ENCODE data around the gene WDR45B.

The WDR45B gene

DNA sequence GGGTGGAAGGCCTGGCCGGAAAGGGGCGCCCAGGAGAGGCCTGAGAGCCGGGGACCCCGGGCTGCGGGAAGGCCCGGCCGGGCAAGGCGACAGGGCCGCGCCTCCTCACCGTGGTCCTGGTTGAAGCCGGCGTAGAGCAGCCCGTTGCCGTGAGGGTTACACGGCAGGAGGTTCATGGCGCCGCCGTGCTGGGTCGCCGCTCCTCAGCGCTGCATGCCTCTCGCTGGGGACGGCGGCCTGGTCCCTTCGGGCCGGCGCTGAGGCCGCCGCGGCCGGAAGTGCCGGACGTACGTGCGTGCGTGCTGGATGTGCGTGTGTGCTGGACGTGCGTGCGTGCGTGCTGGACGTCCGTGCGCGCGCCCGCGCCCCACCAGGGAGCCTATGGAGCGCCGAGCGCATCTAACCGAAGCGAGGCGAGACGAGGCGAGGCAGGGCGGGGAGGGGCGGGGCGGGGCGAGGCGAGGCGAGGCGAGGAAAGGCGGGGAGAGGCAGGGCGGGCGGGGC is at the start of gene WDR45B:
TSS of gene WDR45B (minus strand) at position 280 of the 504 bp plus-strand sequence. CDS start at position 176, 104 bp downstream.
- TF ChIP-seq, protein P1, sequence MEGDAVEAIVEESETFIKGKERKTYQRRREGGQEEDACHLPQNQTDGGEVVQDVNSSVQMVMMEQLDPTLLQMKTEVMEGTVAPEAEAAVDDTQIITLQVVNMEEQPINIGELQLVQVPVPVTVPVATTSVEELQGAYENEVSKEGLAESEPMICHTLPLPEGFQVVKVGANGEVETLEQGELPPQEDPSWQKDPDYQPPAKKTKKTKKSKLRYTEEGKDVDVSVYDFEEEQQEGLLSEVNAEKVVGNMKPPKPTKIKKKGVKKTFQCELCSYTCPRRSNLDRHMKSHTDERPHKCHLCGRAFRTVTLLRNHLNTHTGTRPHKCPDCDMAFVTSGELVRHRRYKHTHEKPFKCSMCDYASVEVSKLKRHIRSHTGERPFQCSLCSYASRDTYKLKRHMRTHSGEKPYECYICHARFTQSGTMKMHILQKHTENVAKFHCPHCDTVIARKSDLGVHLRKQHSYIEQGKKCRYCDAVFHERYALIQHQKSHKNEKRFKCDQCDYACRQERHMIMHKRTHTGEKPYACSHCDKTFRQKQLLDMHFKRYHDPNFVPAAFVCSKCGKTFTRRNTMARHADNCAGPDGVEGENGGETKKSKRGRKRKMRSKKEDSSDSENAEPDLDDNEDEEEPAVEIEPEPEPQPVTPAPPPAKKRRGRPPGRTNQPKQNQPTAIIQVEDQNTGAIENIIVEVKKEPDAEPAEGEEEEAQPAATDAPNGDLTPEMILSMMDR (IDR thresholded peaks at IDR 0.05; ENCODE audit: low read depth, low read length): no peak
- Histone ChIP-seq H3K9me3 (ENCODE audit: severe bottlenecking) (no peaks in the 10 kb centered on the region), H3K36me3 (peaks cover 28% of the 10 kb centered on the region), H3K27ac (peak within 1 kb of the TSS; percentile 97), H3K27me3 (ENCODE audit: insufficient read depth, low read depth, severe bottlenecking) (no peaks in the 10 kb centered on the region), H3K4me3 (ENCODE audit: low read depth, low read length) (peak within 1 kb of the TSS; percentile 95)
- peak; percentile 97 for DNase-seq

DNA sequence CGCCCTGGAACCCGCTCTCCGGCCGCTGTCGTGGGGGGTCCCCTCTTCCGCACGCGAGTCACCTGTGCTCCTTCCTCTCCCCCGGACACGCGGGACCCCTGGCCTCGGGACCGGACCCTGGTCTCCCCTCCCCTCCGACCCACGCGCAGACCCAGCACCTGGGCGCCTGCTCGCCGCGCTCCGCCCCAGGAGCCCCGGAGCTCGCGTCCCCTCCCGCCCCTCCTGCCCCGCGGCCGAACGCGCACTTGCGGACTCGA is 49.5 kb upstream of the WDR45B start:
- peak overlapping the region; percentile 71 for H3K4me3 ChIP-seq (ENCODE audit: low read depth, low read length)
- H3K9me3 ChIP-seq (ENCODE audit: severe bottlenecking): peaks cover 16% of the 10 kb centered on the region
- H3K27me3 ChIP-seq (ENCODE audit: insufficient read depth, low read depth, severe bottlenecking): peaks cover 7% of the 10 kb centered on the region
- TF ChIP-seq, protein P1 (IDR thresholded peaks at IDR 0.05; ENCODE audit: low read depth, low read length): no peak
- peaks cover 11% of the 10 kb centered on the region for H3K36me3 ChIP-seq
- H3K27ac ChIP-seq: no peak overlapping the region
- no peak for DNase-seq

DNA sequence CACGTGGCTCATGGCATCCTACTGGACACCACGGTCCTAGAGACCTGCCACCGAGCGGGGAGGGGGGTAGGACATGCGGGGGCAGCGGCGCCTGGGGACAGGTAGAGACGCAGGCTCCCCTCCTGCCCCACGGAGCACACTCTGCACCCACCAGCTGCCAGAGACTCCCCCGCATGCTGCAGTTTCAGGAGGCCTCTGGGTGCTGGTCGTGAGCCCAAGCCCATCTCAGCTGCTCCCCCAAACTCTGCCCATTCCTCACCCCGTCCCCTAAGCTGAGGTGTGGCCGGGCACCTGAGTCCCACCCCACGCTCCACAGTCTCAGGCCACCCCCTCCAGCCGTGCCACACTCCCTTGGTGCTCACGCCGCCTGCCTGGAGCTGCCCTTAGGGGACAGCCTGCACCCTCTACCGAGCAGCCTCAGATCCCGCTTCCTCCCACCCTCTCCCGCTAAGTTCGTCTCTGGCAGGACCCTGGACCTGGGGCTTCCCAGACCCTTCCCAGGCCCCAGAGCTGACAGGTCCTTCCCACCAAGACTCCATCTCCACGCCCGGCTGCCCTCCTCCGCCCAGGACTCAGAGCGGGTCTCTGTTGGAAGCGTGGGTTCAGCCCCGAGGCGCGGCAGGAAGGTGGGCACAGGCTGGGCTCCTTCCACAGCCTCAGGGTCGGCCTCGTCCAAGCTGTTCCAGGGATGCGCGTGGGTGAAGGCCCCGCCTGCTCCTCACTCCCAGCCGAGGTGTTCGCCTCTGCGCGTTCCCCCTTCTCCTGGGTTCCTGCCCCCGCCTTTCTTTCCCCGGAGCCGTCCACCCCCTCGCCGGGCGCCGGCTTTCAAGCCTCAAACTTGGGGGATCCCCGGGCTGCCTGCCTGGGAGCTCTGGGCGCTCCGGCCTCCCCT is 48.9 kb upstream of the WDR45B start:
- no peak for DNase-seq
- H3K4me3 ChIP-seq (ENCODE audit: low read depth, low read length): peak overlapping the region; percentile 71

DNA sequence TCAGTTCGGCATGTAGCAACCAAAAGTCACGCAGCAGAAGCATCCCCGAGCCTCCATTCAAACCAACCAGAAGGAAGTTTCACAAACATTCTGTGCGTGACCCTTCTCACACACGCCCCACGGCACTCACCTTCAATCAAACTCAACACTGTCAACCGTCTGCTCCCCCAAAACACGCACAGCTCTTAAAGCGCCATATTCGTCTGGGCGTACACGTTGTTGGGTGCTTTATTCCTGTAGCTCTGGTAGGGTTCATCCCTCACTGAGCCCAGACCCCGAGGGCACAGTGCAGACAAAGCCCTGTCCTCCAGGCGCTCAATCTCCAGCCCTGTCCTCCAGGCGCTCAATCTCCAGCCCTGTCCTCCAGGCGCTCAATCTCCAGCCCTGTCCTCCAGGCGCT is 48.0 kb upstream of the WDR45B start:
- H3K9me3 ChIP-seq (ENCODE audit: severe bottlenecking): peaks cover 16% of the 10 kb centered on the region
- DNase-seq: no peak
- no peak overlapping the region for H3K27ac ChIP-seq
- TF ChIP-seq, protein P1 (IDR thresholded peaks at IDR 0.05; ENCODE audit: low read depth, low read length): no peak
- H3K36me3 ChIP-seq: peaks cover 15% of the 10 kb centered on the region
- H3K4me3 ChIP-seq (ENCODE audit: low read depth, low read length): no peak overlapping the region
- H3K27me3 ChIP-seq (ENCODE audit: insufficient read depth, low read depth, severe bottlenecking): peaks cover 7% of the 10 kb centered on the region

More for the DNA sequence above, 48.9 kb upstream of the WDR45B start:
- peaks cover 16% of the 10 kb centered on the region for H3K9me3 ChIP-seq (ENCODE audit: severe bottlenecking)
- H3K27ac ChIP-seq: no peak overlapping the region
- TF ChIP-seq, protein P1 (IDR thresholded peaks at IDR 0.05; ENCODE audit: low read depth, low read length): no peak
- H3K27me3 ChIP-seq (ENCODE audit: insufficient read depth, low read depth, severe bottlenecking): peaks cover 7% of the 10 kb centered on the region
- H3K36me3 ChIP-seq: peaks cover 11% of the 10 kb centered on the region

DNA sequence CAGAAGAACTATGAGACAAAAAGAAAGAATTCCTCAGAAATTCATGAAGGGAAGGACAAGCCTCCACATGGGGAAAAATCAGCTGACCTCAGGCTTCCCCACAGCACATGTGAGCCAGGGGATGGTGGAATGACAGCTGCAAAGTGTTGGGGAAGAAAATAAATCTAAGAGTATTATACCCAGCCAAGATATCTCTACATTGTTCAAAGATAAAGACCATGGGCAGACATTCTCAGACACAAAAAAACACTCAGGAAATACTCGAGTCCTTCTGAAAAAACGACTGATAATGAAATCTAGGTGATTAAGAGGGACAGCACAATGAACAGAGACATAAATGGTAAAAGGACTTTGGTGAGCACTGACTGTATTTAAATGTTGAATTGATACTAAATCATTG is 46.4 kb upstream of the WDR45B start:
- peaks cover 19% of the 10 kb centered on the region for H3K36me3 ChIP-seq
- no peak for DNase-seq
- H3K9me3 ChIP-seq (ENCODE audit: severe bottlenecking): peaks cover 16% of the 10 kb centered on the region

More for the DNA sequence above, 46.4 kb upstream of the WDR45B start:
- TF ChIP-seq, protein P1 (IDR thresholded peaks at IDR 0.05; ENCODE audit: low read depth, low read length): no peak
- Histone ChIP-seq H3K27ac (no peak overlapping the region), H3K4me3 (ENCODE audit: low read depth, low read length) (no peak overlapping the region), H3K27me3 (ENCODE audit: insufficient read depth, low read depth, severe bottlenecking) (peaks cover 7% of the 10 kb centered on the region)
